Left renal pelvis (tissue), 4 donors: Measurements from ENCODE around the gene ZBTB8A. TPM values are rescaled to one million over a fixed set of nuclear protein-coding genes. Genes with fewer than 3 reads are reported as not detected.
A peak's percentile ranks its signal among the peaks of the same experiment; 100 is the strongest.
"Not testable (repeated sequence)": the region's sequence is repeated elsewhere in the genome, so short reads cannot be mapped to it uniquely, and the experiment has no call there.

ENCODE experiments used
- DNase-seq, 4 donors: peaks; one replicate each; pipeline ENCODE4 v3.0.0-alpha.2; 2013; ENCODE audit warnings: low read depth in 4 of 4, low spot score in 3 of 4
- polyA plus RNA-seq, 4 donors: library from polyadenylated mRNA; unstranded; fragments of 120-200 nt; gene quantifications; one replicate each; pipeline ENCODE4 v1.2.1, GENCODE V29; 2013; ENCODE audit not compliant: insufficient read length in 4 of 4

ZBTB8A gene
- polyA plus RNA-seq, 4 donors = 16.5 to 21.8 (median 19.5) TPM

DNA sequence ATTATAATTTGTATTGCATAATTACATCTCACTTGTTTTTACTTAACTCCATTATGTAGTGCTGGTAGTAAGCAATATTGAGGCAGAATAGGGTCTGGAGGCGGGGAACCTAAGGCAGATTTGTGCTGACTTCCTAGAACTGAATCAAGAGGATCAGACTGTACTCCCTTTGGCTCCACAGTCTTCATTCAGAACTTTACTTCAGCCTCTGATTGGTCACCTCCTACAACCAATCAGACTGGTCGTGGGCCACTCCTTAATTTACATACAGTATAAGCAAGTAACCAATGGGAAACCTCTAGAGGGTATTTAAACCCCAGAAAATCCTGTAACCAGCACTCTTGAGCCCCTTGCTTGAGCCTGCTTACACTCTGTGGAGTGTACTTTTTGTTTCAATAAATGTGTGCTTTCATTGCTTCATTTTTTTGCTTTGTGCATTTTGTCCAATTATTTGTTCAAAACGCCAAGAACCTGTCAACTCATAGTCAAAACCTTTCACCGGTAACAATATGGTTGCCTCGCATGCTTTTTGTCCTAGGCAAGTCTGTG is 79.5 kb downstream of the ZBTB8A start:
- DNase-seq = no peak

DNA sequence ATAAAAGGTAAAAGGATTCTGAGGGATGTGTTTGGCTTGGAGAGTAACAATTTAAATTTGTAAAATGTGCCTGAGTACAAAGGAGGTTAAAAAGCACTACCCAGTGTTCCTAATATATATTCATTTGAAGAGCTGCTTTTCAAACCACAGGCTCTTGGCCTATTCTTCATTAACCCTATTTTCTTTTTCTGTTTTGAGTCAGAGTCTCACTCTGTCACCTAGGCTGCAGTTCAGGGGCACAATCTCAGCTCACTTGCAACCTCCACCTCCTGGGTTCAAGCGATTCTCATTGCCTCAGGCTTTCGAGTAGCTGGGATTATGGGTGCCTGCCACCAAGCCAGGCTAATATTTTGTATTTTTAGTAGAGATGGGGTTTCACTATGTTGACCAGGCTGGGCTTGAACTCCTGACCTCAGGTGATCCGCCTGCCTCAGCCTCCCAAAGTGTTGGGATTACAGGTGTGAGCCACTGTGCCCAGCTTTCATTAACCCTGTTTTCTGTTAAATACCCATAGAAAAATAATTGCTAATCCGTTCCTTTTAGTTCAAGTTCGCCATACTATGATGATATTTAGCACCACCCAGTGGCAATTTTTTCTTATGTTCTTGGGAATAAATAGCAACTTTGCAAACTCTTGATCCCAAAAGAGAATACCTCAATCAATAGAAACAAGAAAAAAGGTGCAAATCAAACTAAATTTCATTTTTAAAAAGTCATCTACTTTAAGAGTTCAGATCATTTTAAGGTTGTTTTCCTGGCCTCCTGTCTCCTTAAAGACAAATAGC is 80.7 kb downstream of the ZBTB8A start:
- DNase-seq = no peak

- no peak for DNase-seq
Measured at GRCh38 chr1:32622205-32622604, 83.0 kb downstream of the ZBTB8A start.

GRCh38 chr1:32622806-32623681 is 83.8 kb downstream of the ZBTB8A start:
- no peak for DNase-seq

DNA sequence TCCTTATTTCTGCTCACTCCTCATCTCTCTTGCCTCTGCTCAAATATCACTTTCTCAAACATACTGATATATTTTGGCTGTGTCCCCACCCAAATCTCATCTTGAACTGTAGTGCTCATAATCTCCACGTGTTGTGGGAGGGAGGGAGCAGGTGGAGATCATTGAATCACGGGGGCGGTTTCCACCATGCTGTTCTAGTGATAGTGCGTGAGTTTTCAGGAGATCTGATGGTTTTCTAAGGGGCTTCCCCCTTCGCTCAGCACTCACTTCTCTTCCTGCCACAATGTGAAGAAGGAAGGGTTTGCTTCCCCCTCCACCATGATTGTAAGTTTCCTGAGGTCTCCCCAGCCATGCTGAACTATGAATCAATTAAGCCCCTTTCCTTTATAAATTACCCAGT is 84.5 kb downstream of the ZBTB8A start:
- DNase-seq = no peak

- DNase-seq = no peak
Measured at GRCh38 chr1:32626176-32626575, 86.9 kb downstream of the ZBTB8A start.

- no peak for DNase-seq
Measured at GRCh38 chr1:32627596-32628162, 88.5 kb downstream of the ZBTB8A start.

DNA sequence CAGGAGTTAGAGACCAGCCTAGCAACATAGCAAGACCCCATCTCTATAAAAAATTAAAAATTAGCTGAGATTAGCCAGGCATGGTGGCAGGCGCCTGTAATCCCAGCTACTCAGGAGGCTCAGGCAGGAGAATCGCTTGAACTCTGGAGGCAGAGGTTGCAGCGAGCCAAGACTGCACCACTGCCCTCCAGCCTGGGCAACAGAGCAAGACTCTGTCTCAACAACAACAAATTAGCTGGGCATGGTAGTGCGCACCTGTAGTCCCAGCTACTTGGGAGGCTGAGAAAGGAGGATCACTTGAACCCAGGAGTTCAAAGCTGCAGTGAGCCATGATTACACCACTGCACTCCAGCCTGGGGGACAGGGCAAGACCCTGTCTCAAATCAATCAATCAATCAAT is 90.9 kb downstream of the ZBTB8A start:
- DNase-seq = not testable (repeated sequence)

DNA sequence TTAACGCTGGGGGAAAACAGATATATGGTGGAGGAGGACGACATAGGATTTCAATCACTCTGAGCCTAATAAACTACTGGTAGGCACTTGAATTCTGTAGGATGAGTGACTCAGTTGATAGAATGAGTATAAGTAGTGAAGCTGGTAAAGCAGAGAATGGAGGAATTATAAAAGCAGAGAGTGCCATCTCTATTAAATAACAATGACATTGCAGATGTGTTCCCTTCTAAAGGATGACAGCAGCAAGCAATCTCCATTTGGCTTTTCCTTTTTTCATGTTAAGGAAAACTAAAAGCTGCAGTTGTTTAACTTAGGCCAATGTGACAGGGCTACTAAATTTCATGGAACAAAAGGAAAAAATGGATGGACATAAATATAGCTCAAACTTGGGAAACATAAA is 93.6 kb downstream of the ZBTB8A start:
- no peak for DNase-seq

GRCh38 chr1:32635508-32636277 is 96.5 kb downstream of the ZBTB8A start:
- DNase-seq = no peak

DNA sequence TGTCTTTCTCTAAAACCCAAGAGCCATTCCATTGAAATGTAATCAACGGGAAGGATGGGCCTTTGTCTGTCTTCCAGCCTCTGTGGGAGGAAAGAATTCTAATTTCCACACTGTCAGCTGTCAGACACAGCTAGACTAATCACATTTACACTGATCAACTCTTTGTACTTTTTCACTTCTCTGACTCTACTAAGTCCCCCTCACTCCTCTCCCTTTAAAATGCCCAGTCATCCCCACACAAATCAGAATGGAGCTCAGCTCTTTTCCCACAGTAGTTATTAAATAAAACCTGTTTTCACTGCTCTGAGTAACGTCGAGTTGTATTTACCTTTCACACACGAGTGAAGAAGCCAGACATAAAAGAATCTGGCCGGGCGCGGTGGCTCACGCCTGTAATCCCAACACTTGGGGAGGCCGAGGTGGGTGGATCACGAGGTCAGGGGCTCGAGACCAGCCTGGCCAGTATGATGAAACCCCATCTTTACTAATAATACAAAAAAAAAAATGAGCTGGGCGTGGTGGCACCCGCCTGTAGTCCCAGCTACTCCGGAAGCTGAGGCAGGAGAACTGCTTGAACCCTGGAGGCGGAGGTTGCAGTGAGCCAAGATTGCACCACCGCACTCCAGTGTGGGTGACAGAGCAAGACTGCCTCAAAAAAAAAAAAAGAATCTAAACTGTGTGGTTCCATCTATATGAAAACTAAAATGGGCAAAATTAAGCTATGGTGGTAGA is 97.9 kb downstream of the ZBTB8A start:
- DNase-seq = no peak

DNA sequence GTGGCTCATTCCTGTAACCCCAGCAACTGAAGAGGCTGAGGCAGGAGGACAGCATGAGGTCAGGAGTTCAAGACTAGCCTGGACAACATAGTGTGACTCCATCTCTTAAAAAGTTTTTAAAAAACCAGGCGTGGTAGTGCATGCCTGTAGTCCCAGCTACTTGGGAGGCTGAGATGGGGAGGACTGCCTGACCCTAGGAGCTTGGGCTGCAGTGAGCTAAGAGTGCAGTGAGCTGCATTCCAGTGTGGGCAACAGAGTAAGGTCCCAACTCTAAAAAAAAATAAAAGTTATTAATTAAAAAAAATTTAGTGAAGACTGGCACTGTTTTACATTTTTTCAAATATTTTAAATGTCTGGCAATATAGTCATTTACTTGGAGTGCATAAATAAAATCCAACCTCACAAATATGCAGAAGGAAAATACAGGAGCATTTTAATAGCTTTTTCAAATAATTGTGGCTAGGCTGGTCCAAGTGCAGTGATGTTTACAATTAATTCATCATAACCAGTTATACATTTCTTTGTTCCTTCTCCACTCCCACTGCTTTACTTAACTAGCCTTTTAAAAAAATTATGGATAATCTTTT is 100.4 kb downstream of the ZBTB8A start:
- DNase-seq = no peak

DNA sequence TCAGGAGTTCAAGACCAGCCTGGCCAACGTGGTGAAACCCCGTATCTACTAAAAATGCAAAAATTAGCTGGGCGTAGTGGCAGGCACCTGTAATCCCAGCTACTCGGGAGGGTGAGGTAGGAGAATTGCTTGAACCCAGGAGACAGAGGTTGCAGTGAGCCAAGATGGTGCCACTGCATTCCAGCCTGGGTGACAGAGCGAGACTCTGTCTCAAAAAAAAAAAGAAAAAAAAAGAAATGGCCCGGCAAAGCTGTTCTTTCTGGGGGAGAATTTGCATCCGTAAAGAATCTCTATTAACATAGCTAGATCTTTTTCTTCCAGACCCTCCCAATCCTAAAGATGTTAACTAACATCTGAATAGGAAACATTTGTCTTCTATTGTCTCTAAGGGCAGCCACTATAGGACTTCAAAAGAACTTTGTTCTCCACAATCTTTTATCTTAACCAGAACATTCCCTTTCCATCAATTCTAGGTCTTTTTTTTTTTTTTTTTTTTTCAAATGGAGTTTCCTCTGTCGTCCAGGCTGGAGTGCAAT is 103.1 kb downstream of the ZBTB8A start:
- DNase-seq = not testable (repeated sequence)

DNA sequence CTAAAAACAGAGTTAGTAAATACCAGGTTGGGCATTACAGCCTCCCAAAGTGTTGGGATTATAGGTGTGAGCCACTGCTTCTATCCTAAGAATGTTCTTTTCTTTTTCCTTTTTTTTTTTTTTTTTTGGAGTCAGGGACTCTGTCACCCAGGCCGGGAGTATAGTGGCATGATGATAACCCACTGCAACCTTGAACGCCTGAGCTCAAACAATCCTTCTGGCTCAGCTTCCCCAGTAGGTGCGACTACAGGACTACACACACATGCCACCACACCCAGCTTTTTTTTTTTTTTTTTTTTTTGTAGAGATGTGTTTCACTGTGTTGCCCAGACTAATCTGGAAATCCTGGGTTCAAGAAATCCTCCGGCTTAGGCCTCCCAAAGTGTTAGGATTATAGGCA is 105.2 kb downstream of the ZBTB8A start:
- no peak for DNase-seq

GRCh38 chr1:32647308-32648134 is 108.3 kb downstream of the ZBTB8A start:
- DNase-seq = no peak

DNA sequence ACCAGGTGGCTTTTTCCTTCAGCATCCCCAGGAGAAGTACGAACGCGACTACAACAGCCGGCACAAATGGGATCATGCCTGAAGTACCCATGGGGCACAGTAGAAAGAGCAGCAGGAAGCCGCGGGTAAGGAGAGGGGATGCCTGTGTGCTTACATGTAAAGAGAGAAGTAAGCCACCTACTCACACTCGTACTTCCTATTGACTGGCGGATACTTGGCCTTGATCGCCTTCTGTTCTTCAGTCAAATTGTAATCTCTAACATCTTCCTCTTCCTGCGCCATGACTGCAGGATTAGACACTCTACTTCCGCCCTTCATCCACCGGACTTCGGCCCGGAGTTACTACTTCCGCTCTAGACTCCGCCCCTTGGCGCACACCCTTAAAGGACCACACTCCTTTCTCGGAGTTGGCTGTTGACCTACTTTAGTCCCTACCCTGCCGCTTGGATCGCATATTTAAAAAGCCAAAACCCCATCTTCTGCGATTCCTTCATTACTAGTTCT is 111.1 kb downstream of the ZBTB8A start, which contains the start of gene ZBTB8OS:
TSS of gene ZBTB8OS (minus strand) at position 303 of the 504 bp plus-strand sequence. CDS start at position 282, 21 bp downstream.
- DNase-seq = peak; percentile 81 to 87 (median 83)

DNA sequence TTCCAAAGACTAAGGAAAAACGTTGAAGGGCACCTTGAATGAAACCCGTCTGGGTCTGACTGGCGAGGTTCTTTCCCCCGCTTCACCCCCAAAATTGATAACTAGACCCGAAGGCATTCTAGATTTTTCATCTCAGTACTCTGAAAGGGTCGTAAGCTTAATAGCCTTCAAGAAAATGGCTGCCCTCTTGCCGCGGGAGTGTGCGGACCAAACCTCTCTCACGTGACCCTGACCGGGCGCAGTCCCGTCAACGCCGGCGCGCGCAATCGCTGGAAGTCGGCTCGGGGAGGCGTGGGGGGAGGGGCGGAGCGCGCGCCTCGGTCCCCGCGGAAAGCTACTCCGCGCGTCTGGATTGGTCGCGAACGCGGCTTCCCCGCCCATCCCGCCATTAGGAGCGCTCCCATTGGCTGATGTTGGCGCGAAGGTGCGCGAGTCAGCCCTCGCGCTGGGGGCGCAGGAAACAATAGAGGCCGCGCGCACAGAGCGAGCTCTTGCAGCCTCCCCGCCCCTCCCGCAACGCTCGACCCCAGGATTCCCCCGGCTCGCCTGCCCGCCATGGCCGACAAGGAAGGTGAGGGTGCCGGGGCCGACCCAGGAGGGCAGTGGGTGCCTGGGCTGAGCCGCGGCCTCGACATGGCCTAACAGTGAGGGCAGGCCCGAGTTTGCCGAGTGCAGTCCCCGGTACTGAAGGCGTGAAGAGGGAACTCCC is 111.7 kb downstream of the ZBTB8A start, which contains the start of gene RBBP4:
TSS of gene RBBP4 (plus strand) at position 457 of the 709 bp plus-strand sequence. CDS start at position 556, 99 bp downstream.
- peak; percentile 91 to 94 (median 93) for DNase-seq
